Left ventricle myocardium superior (tissue), 1 donor: ENCODE measurements around the gene EIPR1. TPM values are rescaled to one million over a fixed set of nuclear protein-coding genes. Genes with fewer than 3 reads are reported as not detected.
A peak's percentile ranks its signal among the peaks of the same experiment; 100 is the strongest.
"Not testable (repeated sequence)": the region's sequence is repeated elsewhere in the genome, so short reads cannot be mapped to it uniquely, and the experiment has no call there.

ENCODE experiments used
- ATAC-seq: fragments of 200-7000 bp; cut with Tn5 transposase; one replicate; pipeline ENCODE4 v1.9.1; 2020; ENCODE audit warnings: mild to moderate bottlenecking, moderate library complexity
- DNase-seq: peaks from one replicate; pipeline ENCODE4 v3.0.0-alpha.2; 2020
- intact Hi-C: fragments of 100-400 bp; cut with micrococcal nuclease; formaldehyde crosslinking; loops from one replicate; pipeline ENCODE4 v1.11.0; 2022
- total RNA-seq: library from RNA; stranded (reverse); fragmentation: NEBNext Ultra II Directional; extraction: Animal tissue kit (Norgen Biotek cat#: 25700); gene quantifications from one replicate; pipeline ENCODE4 v1.2.1, GENCODE V29; 2021
- donor health status: DM: no; HTN: yes; CAD: no; lungs with severe emphysema.

EIPR1 gene
- total RNA-seq, 1 donor from 2014 or later: 9.6 TPM

DNA sequence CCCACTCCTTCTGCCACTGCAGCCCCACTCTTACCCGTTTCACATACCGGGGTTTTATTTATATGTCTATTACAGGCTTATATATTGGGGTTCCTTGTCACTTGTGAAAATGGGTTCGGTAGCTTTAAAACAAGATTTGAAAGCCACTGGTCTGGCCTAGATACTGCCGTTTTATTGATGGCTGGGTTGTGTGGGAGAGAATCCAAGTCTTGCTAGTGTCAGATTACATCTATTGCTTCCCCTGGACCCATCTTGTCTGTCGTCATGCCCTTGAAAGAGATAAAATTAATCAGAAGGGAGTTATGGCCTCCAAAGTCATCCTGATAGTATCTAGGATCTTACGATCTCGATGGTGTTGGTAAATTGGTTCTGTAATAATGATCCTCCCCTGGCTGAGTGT, 79.4 kb downstream of the EIPR1 start:
- ATAC-seq: no peak

GRCh38 chr2:3297523-3297922, 80.1 kb downstream of the EIPR1 start:
- ATAC-seq (no peak), DNase-seq (no peak)
- intact Hi-C loops: no loop called here

More for the DNA sequence above, 79.4 kb downstream of the EIPR1 start:
- no peak for DNase-seq
- intact Hi-C loops: no loop called here

- DNase-seq (peak; percentile 0), ATAC-seq (no peak)
- intact Hi-C loops: no loop called here
These were observed 81.2 kb downstream of the EIPR1 start for GRCh38 chr2:3296182-3296972.

GRCh38 chr2:3294493-3294892, 83.1 kb downstream of the EIPR1 start:
- intact Hi-C loops: no loop called here
- no peak for ATAC-seq
- DNase-seq: peak; percentile 11

DNA sequence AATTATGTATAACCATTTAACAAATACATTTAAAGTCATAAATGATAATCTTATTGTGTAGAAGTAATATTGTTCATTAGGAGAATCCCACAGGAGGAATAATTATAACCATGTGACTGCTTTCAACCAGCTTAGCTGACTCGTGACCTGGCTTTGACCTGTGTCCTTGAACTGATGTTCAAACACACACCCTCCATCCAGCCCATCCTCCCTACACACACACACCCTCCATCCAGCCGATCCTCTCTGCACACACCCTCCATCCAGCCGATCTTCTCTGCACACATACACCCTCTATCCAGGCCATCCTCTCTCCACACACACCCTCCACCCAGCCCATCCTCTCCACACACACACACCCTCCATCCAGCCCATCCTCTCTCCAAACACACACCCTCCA, 83.5 kb downstream of the EIPR1 start:
- ATAC-seq (no peak), DNase-seq (no peak)
- intact Hi-C loops: no loop called here

DNA sequence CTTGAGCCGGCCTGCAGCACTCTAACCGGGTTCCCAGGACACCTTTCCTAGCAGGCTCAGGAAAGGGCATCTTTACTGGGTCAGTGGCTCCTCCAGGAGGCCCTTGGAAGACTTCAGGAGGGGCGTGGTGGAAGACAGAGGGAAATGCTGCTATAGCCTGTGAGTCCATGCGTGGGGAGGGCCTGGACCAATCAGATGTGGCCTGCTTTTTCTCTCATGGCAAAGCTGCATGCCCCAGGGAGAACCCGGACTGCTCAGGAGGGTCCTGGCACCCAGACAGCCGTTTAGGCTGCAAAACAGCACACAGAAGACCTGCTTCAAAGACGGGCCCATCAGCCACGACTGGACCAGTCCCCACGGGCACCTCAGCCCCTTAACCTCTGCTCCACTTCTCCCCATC, 84.4 kb downstream of the EIPR1 start:
- ATAC-seq (no peak), DNase-seq (no peak)
- intact Hi-C loops: no loop called here

DNA sequence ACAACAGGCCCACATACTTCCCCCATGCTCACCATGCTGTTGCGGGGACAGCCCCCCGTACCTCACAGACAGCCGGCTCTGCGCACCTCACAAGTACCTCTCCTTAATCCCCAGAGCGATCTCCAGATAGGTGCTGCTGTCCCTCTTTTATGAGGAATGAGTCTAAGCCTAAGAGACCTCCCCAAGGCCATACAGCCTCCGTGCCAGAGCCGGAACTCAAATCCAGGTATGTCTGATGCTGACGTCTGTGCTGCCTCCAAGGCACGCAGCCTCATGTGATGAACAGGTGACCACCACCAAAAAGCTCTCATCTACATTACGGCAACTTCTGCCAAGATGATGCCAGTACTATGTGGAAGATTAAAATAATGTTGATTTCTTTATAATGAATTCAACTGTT, 85.2 kb downstream of the EIPR1 start:
- ATAC-seq: no peak
- DNase-seq: peak; percentile 11
- intact Hi-C loops: no loop called here

DNA sequence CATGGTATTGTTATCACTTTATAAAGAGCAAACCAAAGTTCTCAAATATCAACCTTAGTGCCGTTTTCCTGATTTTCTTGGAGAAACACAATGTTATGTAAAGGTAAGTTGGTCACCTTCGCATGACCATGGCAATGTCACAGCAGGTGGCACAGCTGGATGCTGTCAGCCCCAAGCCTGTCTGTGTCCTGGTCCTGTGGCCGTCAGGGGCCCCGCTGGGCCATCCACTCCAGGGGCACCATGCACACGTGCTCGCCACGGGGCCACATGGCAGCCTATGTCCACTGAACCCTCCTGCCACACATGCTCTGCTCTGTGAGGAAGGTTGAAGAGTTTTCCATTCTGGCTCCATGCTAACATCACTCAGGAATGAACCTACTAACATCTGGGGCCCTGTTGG, 85.9 kb downstream of the EIPR1 start:
- DNase-seq (peak; percentile 13), ATAC-seq (no peak)
- intact Hi-C loops: no loop called here

DNA sequence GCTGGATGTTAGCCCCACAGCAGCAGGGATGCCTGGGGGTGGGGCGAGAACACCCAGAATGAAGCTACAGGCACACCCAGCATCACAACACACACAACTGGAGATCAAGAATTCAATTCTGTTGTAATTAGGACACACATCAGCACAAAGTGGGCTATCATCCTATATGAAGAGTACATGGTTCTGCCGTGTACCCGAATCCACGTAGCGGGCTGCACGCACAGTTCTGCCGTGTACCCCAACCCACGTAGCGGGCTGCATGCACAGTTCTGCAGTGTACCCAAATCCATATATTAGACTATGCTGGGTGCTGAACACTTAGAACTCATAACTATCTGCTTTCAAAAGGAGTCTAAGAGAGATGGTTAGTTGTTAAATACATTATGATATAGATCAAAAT, 86.5 kb downstream of the EIPR1 start:
- no peak for ATAC-seq
- no peak for DNase-seq
- intact Hi-C loops: no loop called here

- peak; percentile 8 for DNase-seq
- ATAC-seq: no peak
- intact Hi-C loops: no loop called here
These were observed 87.0 kb downstream of the EIPR1 start for GRCh38 chr2:3290655-3291054.

GRCh38 chr2:3289971-3290370, 87.6 kb downstream of the EIPR1 start:
- intact Hi-C loops: no loop called here
- peak; percentile 12 for DNase-seq
- ATAC-seq: no peak

DNA sequence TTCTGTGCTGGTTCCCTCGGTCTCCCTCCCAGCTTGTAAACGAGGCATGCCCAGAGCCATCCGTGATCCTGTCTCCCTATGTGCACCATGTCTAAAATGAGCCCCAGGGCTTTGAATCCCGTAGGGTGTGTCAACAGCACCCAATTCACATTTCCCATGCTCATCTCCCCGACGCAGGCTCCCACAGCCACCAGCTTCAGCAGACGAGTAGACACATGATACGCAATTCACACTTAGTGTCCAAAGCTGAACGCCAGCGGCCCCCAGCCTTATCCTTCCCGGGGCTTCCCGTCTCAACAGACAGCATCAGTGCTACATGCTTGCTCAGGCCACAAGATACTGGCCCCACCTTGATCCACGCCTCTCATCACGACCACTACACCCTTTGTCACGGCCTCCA, 88.1 kb downstream of the EIPR1 start:
- intact Hi-C loops: no loop called here
- DNase-seq (peak; percentile 10), ATAC-seq (no peak)

- ATAC-seq: no peak
- intact Hi-C loops: no loop called here
- DNase-seq: peak; percentile 1
These were observed 88.5 kb downstream of the EIPR1 start for GRCh38 chr2:3289171-3289515.

- ATAC-seq: no peak
- DNase-seq: peak; percentile 12
These were observed 89.0 kb downstream of the EIPR1 start for GRCh38 chr2:3288470-3289170.

GRCh38 chr2:3287896-3288295, 89.7 kb downstream of the EIPR1 start:
- ATAC-seq (no peak), DNase-seq (peak; percentile 2)
- intact Hi-C loops: no loop called here

More at GRCh38 chr2:3288470-3289170, 89.0 kb downstream of the EIPR1 start:
- intact Hi-C loops: no loop called here

DNA sequence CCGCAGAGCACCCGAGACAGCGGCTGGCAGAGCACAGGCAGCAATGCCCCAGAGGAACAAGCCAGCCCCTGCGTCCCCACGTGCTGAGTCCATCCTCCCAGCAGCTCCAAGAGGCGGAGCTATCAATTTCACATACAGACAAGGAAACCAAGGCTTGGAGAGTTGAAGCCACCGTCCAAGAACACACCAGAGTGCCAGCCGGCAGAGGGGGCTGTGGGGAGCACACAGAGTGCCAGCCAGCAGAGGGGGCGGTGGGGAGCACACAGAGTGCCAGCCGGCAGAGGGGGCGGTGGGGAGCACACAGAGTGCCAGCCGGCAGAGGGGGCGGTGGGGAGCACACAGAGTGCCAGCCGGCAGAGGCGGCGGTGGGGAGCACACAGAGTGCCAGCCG, 91.0 kb downstream of the EIPR1 start:
- ATAC-seq, DNase-seq, intact Hi-C loops: not testable (repeated sequence)

- intact Hi-C loops: no loop called here
- no peak for DNase-seq
- no peak for ATAC-seq
These were observed 91.5 kb downstream of the EIPR1 start for GRCh38 chr2:3285901-3286645.

- no peak for ATAC-seq
- intact Hi-C loops: no loop called here
- DNase-seq: no peak
These were observed 92.7 kb downstream of the EIPR1 start for GRCh38 chr2:3284657-3285630.
